Sigmoid colon (tissue), 4 donors: ENCODE results near the gene BOD1L1.

Source experiments
- CTCF ChIP-seq, 4 experiments: fragments of 450-650 bp in 3 of 4; fragments of 200-600 bp in 1 of 4; IDR thresholded peaks; one replicate each; pipeline ENCODE4 v1.5.1; 2016 to 2019; ENCODE audit warnings: antibody characterized with exemption in 4 of 4, mild to moderate bottlenecking in 3 of 4, moderate library complexity in 2 of 4
- EP300 ChIP-seq, 4 donors: sonication (generic); formaldehyde crosslinking; IDR thresholded peaks; one replicate each; pipeline ENCODE4 v1.6.1; 2017; ENCODE audit warnings: antibody characterized with exemption in 4 of 4

- TF ChIP-seq CTCF (IDR thresholded peaks at IDR 0.05) (no peak), EP300 (IDR thresholded peaks at IDR 0.05) (no peak)
Measured at GRCh38 chr4:13635286-13635799, 7.8 kb upstream of the BOD1L1 start.
